WI38 (cell line): Measurements from ENCODE around the gene MYH1.

Source experiments
- H3K4me3 ChIP-seq: 2 replicates; pipeline ENCODE4 v1.5.1; 2011; ENCODE audit warnings: low read depth, mild to moderate bottlenecking, control low read depth, low read length
- CTCF ChIP-seq: IDR thresholded peaks from 2 replicates; pipeline ENCODE4 v1.5.1; 2012; ENCODE audit warnings: low read depth, mild to moderate bottlenecking, control low read depth, low read length

The MYH1 gene

GRCh38 chr17:10521949-10522348 lies 3.6 kb upstream of the MYH1 start:
- no peak for TF ChIP-seq CTCF
- no peak overlapping the region for H3K4me3 ChIP-seq

- H3K4me3 ChIP-seq = no peak overlapping the region
- TF ChIP-seq CTCF = no peak
Measured at GRCh38 chr17:10516638-10517037, 1.7 kb downstream of the MYH1 start.

GRCh38 chr17:10516065-10516464 lies 2.3 kb downstream of the MYH1 start:
- no peak overlapping the region for H3K4me3 ChIP-seq
- no peak for TF ChIP-seq CTCF

- no peak for TF ChIP-seq CTCF
- no peak overlapping the region for H3K4me3 ChIP-seq
Measured at GRCh38 chr17:10513299-10514067, 4.9 kb downstream of the MYH1 start.

GRCh38 chr17:10512856-10513255 lies 5.5 kb downstream of the MYH1 start:
- no peak overlapping the region for H3K4me3 ChIP-seq
- no peak for TF ChIP-seq CTCF

GRCh38 chr17:10499950-10500349 lies 18.4 kb downstream of the MYH1 start:
- no peak for TF ChIP-seq CTCF
- H3K4me3 ChIP-seq = no peak overlapping the region

- no peak for TF ChIP-seq CTCF
- H3K4me3 ChIP-seq = no peak overlapping the region
Measured at GRCh38 chr17:10492004-10492403, 26.3 kb downstream of the MYH1 start.
